ENCODE data around the gene SEZ6L. TPM values are rescaled to one million over a fixed set of nuclear protein-coding genes. Genes with fewer than 3 reads are reported as not detected.
A peak's percentile ranks its signal among the peaks of the same experiment; 100 is the strongest.

SEZ6L gene
- total RNA-seq, 1 donor from 2014 or later = 8.6 TPM

- Mint-ChIP-seq H3K9me3 (no peaks in the 10 kb centered on the region), H3K27ac (no peak overlapping the region), H3K27me3 (peaks cover 12% of the 10 kb centered on the region), H3K36me3 (no peaks in the 10 kb centered on the region), H3K4me1 (ENCODE audit: unreplicated experiment) (no peaks in the 10 kb centered on the region), H3K4me3 (no peak overlapping the region)
- TF ChIP-seq, protein P1, sequence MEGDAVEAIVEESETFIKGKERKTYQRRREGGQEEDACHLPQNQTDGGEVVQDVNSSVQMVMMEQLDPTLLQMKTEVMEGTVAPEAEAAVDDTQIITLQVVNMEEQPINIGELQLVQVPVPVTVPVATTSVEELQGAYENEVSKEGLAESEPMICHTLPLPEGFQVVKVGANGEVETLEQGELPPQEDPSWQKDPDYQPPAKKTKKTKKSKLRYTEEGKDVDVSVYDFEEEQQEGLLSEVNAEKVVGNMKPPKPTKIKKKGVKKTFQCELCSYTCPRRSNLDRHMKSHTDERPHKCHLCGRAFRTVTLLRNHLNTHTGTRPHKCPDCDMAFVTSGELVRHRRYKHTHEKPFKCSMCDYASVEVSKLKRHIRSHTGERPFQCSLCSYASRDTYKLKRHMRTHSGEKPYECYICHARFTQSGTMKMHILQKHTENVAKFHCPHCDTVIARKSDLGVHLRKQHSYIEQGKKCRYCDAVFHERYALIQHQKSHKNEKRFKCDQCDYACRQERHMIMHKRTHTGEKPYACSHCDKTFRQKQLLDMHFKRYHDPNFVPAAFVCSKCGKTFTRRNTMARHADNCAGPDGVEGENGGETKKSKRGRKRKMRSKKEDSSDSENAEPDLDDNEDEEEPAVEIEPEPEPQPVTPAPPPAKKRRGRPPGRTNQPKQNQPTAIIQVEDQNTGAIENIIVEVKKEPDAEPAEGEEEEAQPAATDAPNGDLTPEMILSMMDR (conservative IDR thresholded peaks at IDR 0.05) = no peak
- DNase-seq (ENCODE audit: extremely low spot score, unreplicated experiment) = no peak
Observed at GRCh38 chr22:26131589-26132154, 37.6 kb upstream of the SEZ6L start.

DNA sequence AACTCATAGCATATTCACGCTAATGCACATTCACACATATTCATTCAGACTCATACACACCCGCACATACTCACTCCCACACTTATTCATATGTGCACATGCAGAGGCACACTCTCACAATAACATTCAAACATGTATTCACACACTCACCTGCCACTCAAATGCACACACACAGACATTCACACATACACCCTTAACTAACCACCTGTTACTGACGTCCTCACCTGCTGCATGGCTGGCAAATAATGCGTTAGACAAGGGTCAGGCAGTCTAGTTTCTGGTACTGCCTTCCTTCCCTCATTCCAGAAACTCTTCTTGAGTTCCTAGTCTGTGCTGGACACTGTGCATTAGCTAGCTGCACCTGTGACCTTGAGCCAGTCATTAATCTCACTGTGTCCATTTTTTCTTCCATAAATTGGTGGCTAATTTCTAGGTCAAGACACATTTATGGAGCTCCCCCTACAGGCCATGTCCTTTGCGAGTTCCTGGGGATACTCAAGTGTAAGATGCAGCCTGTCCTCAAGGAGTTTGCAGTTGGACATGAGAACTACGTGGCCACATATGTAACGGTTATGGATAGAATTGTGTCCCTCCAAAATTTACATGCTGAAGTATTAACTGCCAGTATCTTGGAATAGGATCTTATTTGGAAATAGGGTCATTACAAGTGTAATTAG, 34.5 kb upstream of the SEZ6L start:
- DNase-seq (ENCODE audit: extremely low spot score, unreplicated experiment) = no peak
- TF ChIP-seq, protein P1 (conservative IDR thresholded peaks at IDR 0.05) = peak; percentile 49
- Mint-ChIP-seq H3K27me3 (peaks cover 5% of the 10 kb centered on the region), H3K4me1 (ENCODE audit: unreplicated experiment) (no peaks in the 10 kb centered on the region), H3K27ac (no peak overlapping the region), H3K36me3 (no peaks in the 10 kb centered on the region), H3K9me3 (no peaks in the 10 kb centered on the region), H3K4me3 (no peak overlapping the region)

DNA sequence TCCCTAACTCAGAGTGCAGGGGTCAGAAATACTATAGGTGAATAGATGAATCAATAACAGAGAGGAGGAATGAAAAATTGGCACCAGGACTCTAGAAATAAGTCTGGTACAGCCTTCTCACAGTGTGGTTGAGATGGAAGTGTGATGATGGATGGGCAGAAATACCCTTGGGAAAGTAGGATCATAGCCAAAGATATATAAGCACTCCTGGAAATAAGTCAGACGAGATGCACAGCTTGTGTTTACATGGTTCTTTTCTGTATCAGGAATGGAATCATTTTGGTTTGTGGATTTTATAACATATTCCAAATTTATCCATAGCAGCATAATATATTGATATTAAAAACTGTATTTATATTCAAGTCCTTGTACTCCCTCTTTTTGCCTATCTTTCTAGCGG, 33.5 kb upstream of the SEZ6L start:
- Mint-ChIP-seq H3K36me3 (no peaks in the 10 kb centered on the region), H3K9me3 (no peaks in the 10 kb centered on the region)
- DNase-seq (ENCODE audit: extremely low spot score, unreplicated experiment) = no peak

GRCh38 chr22:26139310-26139709, 30.0 kb upstream of the SEZ6L start:
- H3K4me3 Mint-ChIP-seq = no peak overlapping the region
- H3K9me3 Mint-ChIP-seq = no peaks in the 10 kb centered on the region
- H3K27me3 Mint-ChIP-seq = no peaks in the 10 kb centered on the region
- DNase-seq (ENCODE audit: extremely low spot score, unreplicated experiment) = no peak
- H3K27ac Mint-ChIP-seq = no peak overlapping the region
- no peaks in the 10 kb centered on the region for H3K4me1 Mint-ChIP-seq (ENCODE audit: unreplicated experiment)
- TF ChIP-seq, protein P1 (conservative IDR thresholded peaks at IDR 0.05) = no peak
- no peaks in the 10 kb centered on the region for H3K36me3 Mint-ChIP-seq

More for the DNA sequence above, 33.5 kb upstream of the SEZ6L start:
- H3K27me3 Mint-ChIP-seq = peaks cover 5% of the 10 kb centered on the region
- H3K27ac Mint-ChIP-seq = no peak overlapping the region
- no peak overlapping the region for H3K4me3 Mint-ChIP-seq
- TF ChIP-seq, protein P1 (conservative IDR thresholded peaks at IDR 0.05) = no peak
- H3K4me1 Mint-ChIP-seq (ENCODE audit: unreplicated experiment) = no peaks in the 10 kb centered on the region

- no peak overlapping the region for H3K4me3 Mint-ChIP-seq
Observed at GRCh38 chr22:26141831-26142230, 27.4 kb upstream of the SEZ6L start.

More at GRCh38 chr22:26141831-26142230, 27.4 kb upstream of the SEZ6L start:
- no peaks in the 10 kb centered on the region for H3K36me3 Mint-ChIP-seq
- H3K27ac Mint-ChIP-seq = no peak overlapping the region
- no peaks in the 10 kb centered on the region for H3K9me3 Mint-ChIP-seq
- TF ChIP-seq, protein P1 (conservative IDR thresholded peaks at IDR 0.05) = no peak
- DNase-seq (ENCODE audit: extremely low spot score, unreplicated experiment) = no peak
- peaks cover 14% of the 10 kb centered on the region for H3K27me3 Mint-ChIP-seq
- no peaks in the 10 kb centered on the region for H3K4me1 Mint-ChIP-seq (ENCODE audit: unreplicated experiment)

Data from type B pancreatic cell (in vitro differentiated cells).